D721Med (cell line): ENCODE measurements around the gene MAST3.

Experiments
- DNase-seq: peaks from one replicate; pipeline ENCODE4 v3.0.0; 2011; ENCODE audit warnings: low spot score; ENCODE audit not compliant: insufficient read length
- FAIRE-seq: peaks from 2 replicates; lab custom pipeline; 2011; peaks lifted over from hg19 to GRCh38; lab: Jason Lieb, UNC
- TF ChIP-seq, protein P1 (sequence below): IDR thresholded peaks from 2 replicates; pipeline ENCODE4 v1.5.1; 2012; ENCODE audit warnings: mild to moderate bottlenecking, control low read depth; ENCODE audit not compliant: insufficient read depth; ENCODE audit errors: missing control alignments

MAST3 gene

DNA sequence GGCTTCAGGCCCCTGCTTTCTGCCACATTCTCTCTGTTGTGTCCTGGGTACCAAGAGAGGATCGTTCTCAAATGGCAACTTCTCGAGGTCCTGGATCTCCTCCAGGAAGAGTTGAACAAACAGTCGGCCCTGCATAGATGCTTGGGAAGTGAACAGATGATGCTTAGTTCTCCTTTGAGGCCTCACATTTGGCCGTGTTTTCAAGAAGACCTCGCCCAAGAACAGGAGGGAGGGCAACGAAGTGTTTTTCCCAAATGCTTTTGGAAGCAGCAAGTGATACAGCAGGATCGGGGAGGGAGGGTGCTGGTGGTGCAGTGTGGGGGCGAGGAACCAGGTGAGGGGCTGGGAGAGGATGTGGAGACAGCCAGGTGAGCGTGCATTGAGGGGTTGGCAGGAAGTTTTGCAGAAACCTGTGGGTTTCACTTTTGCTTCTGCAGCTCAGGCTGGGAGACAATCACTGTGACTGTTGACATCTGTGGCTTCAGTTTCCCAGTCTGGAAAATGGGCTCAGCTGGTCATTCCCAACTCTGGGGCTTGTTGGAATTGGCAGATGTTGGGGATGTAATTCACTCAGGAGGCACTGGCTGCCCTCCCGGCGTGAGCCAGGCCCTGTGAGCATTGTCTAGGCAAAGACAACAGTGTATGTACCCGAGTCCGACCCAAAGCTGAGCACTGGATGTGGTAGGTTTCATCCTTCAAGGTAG is 21.6 kb downstream of the MAST3 start:
- FAIRE-seq (no peak), DNase-seq (no peak)
- TF ChIP-seq, protein P1, sequence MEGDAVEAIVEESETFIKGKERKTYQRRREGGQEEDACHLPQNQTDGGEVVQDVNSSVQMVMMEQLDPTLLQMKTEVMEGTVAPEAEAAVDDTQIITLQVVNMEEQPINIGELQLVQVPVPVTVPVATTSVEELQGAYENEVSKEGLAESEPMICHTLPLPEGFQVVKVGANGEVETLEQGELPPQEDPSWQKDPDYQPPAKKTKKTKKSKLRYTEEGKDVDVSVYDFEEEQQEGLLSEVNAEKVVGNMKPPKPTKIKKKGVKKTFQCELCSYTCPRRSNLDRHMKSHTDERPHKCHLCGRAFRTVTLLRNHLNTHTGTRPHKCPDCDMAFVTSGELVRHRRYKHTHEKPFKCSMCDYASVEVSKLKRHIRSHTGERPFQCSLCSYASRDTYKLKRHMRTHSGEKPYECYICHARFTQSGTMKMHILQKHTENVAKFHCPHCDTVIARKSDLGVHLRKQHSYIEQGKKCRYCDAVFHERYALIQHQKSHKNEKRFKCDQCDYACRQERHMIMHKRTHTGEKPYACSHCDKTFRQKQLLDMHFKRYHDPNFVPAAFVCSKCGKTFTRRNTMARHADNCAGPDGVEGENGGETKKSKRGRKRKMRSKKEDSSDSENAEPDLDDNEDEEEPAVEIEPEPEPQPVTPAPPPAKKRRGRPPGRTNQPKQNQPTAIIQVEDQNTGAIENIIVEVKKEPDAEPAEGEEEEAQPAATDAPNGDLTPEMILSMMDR, result no peak

GRCh38 chr19:18119717-18120105 is 22.1 kb downstream of the MAST3 start:
- TF ChIP-seq, protein P1, result no peak
- DNase-seq (no peak), FAIRE-seq (no peak)

- DNase-seq (no peak), FAIRE-seq (no peak)
- TF ChIP-seq, protein P1, result no peak
Measured at GRCh38 chr19:18120127-18120526, 22.5 kb downstream of the MAST3 start.

GRCh38 chr19:18121166-18121565 is 23.6 kb downstream of the MAST3 start:
- TF ChIP-seq, protein P1, result no peak
- FAIRE-seq, result no peak
- DNase-seq, result no peak

DNA sequence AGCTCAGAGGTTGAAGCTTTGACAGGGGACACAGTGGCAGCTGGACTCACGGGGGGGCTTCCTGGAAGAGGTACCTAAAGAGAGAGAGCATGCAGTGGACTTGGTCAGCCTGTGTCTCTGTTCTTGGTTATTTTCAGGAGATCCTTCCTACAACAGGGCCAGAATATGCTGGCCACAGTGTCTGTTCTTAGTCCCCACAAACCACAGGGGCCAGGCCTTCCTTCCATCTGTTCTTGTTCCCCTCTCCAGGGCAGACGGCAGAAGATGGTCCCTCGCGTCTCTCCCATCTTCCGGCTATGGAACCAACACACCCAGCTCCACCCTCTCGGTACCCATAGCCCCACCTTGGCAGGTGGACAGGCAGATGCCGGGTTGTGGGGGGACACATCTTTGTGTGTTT is 24.8 kb downstream of the MAST3 start:
- TF ChIP-seq, protein P1, result no peak
- FAIRE-seq (no peak), DNase-seq (no peak)

DNA sequence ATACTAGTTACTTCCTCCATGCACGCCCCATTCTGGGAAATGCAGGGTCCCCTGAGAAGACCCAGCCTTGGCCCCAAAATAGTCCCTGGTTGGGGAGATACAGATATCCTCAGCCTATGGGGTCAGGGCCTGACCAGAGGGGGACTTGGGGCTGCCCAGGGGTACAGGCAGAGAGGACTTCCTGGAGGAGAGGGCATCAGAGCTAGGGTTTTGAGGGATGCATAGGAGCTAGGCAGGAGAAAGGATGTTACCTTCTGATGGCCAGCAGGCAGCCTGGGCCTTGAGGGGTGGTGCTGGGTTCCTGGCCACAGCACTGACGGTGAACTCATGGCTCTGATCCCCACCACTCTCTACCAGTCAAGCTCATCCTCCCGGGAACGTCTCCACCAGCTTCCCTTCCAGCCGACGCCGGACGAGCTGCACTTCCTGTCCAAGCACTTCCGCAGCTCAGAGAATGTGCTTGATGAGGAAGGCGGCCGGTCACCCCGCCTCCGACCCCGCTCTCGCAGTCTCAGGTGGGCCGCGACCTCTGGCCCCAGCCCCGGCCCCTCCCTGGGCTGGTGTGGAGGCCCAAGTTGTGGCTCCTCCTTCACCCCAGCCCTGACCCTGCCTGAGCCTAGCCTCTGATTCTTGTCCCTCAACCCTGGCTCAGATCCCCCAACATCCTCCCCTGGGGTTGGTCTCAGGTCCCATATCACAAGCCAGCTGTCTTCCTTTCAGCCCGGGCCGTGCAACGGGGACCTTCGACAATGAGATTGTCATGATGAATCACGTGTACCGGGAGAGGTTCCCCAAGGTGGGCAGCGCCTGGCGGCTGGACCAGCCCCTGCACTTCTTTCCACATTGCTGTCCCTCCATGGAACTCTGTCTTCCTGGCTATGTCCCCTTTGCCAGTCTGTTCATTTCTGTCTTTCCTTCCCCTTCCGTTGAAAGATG is 25.6 kb downstream of the MAST3 start:
- no peak for FAIRE-seq
- TF ChIP-seq, protein P1, result no peak
- no peak for DNase-seq
